Activated CD8-positive, alpha-beta memory T cell treated with anti-CD3 and anti-CD28 coated beads, Interleukin-2, amount 50 U/mL, for 1 hour (primary cell): ENCODE measurements around the gene GPLD1.
A peak's percentile ranks its signal among the peaks of the same experiment; 100 is the strongest.
"Not testable (repeated sequence)": the region's sequence is repeated elsewhere in the genome, so short reads cannot be mapped to it uniquely, and the experiment has no call there.

Experiments
- DNase-seq: peaks from one replicate; pipeline ENCODE4 v3.0.0-alpha.2; 2020; ENCODE audit errors: extremely low read depth

The GPLD1 gene

GRCh38 chr6:24414531-24414930 lies 74.8 kb downstream of the GPLD1 start:
- DNase-seq, result not testable (repeated sequence)

GRCh38 chr6:24412294-24412693 lies 77.1 kb downstream of the GPLD1 start:
- DNase-seq, result no peak

DNA sequence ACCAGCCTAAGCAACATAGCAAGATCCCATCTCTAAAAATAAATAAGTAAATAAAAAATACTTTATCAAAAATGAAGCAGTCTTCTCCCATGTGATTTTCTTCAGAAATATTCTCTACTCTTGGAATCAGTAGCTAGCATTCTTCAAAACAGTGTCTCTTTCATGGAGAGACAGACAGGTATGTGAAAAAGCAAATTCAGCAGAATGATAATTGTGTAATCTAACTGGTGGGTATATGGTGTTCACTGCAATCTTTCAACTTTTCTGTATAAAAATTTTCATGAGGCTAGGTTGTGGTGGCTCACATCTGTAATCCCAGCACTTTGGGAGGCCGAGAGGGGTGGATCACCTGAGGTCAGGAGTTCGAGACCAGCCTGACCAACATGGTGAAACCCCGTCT lies 78.8 kb downstream of the GPLD1 start:
- no peak for DNase-seq

DNA sequence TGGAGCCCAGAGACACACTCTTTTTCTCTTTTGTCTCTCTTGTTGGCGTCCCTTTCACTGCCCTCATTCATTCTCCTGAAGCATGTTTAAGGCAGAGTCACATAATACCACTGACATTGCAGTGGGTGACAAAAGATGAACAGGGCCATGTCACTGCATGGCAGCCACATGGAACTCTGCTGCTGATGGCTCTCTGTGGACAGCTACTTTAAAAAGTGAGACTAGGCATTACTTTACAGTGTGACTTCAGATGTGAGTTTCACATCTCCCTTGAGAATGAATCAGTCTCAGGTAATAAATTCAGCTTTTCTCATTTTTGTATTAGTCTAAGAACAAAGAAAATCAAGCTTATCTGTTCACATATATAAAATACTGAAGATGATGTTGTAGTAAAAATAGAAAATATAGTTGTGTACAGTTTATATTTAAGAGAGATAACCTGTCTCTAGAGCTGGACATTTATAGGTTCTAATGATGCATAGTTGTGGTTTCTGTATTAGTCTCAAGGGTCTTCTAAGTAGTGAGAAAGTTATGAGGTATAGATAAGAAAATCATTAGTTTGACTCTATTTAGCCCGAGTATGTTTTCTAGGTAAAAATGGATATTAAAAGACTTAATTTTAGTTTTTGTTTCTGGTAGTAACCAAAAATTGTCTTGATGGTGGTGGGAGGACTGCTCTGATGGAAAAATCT lies 80.5 kb downstream of the GPLD1 start:
- no peak for DNase-seq

DNA sequence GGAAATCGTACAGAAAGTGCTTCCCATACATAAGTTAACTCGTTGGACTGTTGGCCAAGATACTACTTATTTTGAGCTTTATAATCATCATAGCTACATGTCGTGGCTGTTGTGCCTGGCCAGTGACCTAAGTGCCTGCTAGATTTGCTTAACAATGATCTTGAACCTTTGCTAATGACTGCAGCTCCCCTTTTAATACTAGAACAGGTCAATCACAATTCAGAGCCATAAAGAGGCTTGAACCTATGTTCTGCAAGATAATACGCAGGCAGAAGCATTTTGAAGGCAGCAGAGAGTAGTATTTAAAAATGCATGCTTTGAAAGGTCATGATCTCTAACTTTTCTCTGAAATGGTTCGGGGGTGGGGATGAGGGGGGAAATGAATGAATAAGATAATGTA lies 84.1 kb downstream of the GPLD1 start:
- no peak for DNase-seq

- DNase-seq, result no peak
Measured at GRCh38 chr6:24403501-24403824, 85.9 kb downstream of the GPLD1 start.

DNA sequence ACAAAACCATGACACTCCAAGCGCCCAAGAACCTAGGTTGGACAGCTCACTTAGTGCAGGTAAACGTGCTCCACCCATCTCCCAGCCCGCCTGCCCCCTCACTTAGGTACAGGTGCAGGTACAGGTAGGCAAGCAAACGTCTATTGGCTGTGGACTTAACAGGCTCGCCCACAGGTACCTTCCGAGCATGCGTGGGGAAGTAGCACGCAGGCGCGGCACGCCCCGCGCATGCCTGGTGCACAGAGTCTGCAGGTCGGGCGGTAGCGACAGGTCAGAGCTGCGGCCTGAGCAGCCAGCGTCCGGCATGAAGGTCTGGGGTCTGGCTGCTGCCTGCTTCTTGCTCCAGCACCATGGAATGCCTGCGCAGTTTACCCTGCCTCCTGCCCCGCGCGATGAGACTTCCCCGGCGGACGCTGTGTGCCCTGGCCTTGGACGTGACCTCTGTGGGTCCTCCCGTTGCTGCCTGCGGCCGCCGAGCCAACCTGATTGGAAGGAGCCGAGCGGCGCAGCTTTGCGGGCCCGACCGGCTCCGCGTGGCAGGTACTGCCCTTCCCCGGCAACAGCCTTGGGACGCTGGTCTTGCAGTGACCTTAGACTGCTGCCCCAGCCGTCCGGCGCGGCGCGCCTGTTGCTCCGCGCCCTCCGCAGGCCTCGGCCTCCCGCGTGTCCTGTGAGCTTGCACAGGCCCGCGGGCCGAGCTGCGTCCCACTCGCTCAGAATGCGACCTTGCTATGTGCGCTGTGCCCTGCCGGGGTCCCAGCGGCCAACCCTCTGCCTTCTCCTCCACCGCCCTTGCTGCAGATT lies 86.5 kb downstream of the GPLD1 start, which contains the start of gene MRS2:
MRS2 (plus strand) TSS at position 240 of the 804 bp plus-strand sequence; CDS start at position 351, 111 bp downstream.
- peak; percentile 36 for DNase-seq

DNA sequence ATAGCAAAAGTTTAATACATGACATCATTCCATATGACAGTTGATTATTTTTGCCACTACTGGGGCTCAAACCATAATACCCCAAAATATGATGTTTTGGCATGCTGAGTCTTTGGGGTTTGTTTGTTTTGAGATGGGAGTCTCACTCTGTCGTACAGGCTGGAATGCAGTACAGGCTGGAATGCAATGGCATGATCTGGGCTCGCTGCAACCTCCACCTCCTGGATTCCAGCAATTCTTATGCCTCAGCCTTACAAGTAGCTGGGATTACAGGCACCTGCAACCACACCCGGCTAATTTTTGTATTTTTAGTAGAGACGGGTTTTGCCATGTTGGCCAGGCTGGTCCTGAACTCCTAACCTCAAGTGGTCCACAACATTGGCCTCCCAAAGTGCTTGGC lies 87.9 kb downstream of the GPLD1 start:
- DNase-seq, result no peak

- DNase-seq, result not testable (repeated sequence)
Measured at GRCh38 chr6:24400045-24401039, 89.0 kb downstream of the GPLD1 start.

DNA sequence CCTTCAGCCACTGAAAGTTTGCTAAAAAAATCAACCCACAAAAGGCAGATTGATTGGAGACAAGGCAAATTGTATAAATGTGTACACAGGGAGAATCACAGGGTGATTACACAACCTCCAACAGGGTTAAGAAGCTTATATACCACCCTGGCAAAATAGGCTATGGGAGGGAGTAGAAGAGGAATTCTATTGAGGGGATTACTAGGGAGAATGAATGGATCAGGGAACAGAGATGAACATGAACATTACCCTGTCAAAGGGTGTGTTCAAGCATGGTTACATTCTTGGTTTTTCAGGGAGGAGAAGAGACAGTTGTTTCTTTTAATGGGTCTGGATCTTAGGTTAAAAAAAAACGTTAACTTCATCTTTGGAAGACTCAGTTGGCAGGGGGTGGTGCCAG lies 91.7 kb downstream of the GPLD1 start:
- no peak for DNase-seq

- DNase-seq, result no peak
Measured at GRCh38 chr6:24396824-24397223, 92.6 kb downstream of the GPLD1 start.

- no peak for DNase-seq
Measured at GRCh38 chr6:24394780-24395437, 94.5 kb downstream of the GPLD1 start.

DNA sequence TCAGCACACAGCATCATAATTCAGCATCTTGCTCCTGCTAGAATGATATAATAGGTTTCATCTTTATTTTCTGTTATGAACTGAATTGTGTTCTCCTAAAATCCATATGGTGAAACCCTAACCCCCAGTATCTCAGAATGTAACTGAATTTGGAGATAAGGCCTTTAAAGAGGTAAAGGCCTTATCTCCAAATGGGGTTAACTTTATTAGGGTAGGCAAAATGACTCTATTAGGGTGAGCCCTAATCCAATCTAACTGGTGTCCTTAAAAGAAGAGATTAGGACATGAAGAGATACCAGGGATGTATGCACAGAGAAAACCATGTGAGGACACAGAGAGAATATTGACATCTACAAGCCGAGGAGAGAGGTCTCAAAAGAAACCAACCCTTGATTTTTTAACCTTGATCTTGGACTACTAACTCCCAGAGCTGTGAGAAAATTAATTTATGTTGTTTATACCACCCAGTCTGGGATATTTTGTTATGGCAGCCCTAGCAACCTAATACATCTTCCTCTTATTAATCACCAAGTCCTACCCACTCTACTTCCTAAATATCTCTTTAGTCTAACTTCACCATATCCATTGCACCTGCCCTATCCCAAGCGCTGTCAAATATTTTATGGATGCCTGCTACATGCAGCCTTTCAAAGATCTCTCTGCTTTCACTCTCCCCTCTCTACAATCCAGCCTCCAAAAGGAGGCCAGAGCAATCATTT lies 95.2 kb downstream of the GPLD1 start:
- DNase-seq, result no peak

DNA sequence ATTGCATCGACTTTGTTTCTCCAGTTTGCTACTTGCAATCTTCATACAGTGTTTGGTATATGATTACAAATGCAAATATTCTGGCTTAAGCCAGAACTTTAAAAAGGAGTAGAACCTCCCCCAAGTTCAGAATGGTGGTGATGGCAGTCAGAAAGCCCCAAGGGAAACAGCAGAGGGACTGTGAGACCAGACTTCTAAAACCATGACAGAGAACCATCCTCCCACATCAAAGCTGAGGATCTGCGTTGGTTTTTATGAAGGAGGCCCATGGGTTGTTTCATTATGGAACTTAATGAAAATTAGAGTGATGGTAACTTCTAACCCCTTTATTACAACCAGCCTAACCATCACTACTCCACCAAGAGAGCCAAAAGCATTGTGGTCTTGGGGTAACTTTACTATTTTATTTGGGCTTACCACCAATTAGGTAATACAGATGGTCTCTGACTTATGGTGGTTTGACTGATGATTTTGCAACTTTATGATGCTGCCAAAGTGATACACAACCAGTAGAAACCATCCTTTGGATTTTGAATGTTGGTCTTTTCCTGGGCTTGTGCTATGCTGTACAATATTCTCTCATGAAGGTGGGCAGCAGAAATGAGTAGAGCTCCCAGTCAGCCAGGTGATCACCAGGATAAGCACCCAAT lies 97.5 kb downstream of the GPLD1 start:
- no peak for DNase-seq

GRCh38 chr6:24391208-24391607 lies 98.2 kb downstream of the GPLD1 start:
- no peak for DNase-seq

DNA sequence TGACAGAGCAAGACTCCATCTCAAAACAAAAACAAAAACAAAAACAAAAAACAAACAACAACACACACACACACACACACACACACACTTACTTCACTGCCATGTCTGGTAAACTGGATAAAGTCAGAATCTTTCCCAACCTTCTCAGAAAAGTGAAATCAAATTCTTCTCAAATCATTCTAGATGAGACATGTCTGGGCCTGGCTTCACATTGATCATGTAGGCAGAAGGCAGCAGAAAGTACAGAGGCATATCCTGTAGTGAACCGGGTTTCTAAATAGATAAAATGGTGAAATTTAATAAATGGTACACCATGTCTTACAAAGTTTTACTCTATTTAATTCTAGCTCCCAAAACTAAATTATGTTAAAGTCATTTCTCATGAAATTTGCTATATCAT lies 101.6 kb downstream of the GPLD1 start:
- DNase-seq, result no peak

DNA sequence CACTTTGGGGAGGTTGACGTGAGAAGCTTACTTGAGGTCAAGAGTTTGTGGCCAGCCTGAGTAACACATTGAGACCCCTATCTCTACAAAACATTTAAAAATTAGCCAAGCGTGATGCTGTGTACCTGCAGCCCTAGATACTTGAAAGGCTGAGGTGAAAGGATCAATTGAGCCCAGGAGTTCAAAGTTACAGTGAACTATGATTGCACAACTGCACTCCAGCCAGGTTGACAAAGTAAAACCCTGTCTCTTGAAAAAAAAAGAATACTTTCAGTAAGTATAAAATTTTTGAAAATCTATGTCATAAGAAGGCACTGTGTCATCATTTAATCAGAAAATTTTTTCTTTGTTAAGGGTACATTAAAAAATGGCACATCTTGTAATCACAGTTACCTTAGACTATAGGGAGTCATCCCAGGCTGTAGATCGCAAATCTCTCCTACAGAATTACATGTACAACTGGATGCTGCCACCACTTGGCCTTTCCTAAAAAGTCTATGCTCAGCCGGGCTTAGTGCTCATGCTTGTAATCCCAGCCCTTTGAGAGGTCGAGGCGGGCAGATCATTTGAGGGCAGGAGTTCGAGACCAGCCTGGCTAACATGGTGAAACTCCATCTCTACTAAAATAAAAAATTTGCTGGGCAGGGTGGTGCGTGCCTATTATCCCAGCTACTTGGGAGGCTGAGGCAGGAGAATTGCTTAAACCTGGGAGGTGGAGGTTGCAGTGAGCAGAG lies 103.7 kb downstream of the GPLD1 start:
- DNase-seq, result no peak

GRCh38 chr6:24384369-24385130 lies 104.8 kb downstream of the GPLD1 start:
- DNase-seq, result not testable (repeated sequence)
